ENCODE measurements around the gene MAGI1.

Gene MAGI1

GRCh38 chr3:65968996-65969395, 69.7 kb downstream of the MAGI1 start:
- DNase-seq: no peak

DNA sequence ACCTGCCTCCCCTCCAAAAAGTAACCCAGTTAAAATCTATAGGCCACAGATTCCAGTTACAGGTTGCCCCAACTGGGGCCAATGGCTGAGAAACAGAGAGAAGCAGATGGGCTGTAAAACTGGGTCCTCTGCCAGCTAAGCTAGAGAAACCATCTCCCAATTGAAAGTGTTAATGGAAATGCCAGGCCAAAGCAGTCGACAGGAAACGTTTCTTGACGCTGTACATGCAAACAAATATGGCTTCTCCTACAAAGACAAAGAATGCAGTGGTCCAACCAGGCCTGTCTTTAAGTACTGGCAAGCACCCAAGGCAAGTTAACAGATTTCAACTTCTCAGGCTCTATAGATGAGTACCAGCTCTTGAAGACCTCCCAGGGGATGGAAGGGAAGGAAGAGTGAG, 71.3 kb downstream of the MAGI1 start:
- no peak for DNase-seq

DNA sequence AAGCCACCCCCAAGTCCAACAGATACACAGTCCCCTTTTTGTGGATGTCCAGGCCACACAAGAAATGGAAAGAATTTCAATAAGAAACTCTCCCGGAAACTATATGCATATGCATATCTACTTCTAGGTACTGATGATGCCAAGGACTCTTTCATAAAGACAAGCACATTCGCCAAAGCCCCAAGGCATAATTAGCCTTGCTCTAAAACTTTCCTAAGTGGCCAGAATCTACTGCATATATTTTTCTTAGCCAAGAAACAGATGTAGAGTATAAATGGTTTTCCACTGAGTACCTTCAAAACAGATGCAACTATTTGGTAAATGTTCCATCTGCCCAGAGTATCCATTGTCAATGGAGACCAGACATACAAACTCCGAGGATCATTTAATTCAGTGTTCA, 73.9 kb downstream of the MAGI1 start:
- no peak for DNase-seq

DNA sequence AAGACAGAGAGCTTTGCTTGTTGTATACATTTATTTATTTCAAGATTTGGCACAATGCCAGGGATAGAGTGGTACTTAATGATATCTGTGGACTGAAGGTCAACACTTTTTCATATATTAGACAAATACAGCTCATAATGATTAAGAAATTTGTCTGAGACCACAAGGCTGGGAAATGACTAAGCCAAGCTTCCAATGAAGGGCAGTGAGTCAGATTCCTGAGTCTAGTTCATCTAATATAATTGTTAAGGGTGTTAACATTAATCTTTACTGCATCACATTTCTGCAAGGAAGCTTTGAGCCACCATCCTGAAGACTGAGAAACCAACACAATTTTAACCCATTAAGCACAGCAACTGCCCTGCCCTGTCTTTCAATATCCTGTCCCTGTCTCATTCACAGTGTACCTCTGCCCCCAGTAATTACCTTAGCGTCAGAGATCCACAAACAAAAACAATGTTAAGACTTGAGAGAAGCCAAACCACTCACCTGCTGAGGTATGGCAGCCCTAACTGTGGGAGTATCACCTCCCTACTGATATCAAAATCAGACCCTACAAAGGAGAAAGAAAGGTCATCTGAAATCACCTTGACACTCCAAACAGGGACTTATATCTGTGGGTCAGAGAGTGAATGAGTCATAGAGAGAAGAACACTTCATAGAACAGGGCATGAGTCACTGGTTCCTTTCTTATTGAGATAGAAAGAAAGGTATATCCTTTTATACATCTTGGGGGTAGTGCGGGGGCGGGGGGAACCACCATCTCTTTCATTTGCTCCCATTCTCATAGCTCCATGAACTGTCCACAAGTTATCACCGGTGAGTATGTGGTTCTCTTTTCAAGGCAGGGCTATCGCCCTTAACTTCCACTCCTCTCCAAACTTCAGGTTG, 74.7 kb downstream of the MAGI1 start:
- peak; percentile 20 to 62 for DNase-seq

DNA sequence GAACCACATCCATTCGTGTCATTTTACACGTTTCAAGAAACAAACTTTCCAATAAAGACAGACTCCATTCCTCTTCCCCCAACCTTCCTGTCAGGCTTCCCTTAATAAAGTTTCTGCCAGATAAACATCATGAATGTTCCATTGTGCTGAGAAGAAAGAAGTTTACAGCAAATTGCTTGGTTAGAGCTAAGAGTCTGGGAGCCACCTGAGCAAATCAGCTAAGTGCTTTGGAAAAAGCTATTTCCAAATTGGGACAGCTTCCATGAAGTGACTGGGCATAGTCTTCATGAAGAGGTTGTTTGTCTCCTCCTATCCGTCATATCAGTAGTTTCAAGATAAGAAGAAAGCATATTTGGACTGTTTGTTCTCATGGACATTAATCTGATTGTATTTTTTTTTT, 77.0 kb downstream of the MAGI1 start:
- DNase-seq: no peak

DNA sequence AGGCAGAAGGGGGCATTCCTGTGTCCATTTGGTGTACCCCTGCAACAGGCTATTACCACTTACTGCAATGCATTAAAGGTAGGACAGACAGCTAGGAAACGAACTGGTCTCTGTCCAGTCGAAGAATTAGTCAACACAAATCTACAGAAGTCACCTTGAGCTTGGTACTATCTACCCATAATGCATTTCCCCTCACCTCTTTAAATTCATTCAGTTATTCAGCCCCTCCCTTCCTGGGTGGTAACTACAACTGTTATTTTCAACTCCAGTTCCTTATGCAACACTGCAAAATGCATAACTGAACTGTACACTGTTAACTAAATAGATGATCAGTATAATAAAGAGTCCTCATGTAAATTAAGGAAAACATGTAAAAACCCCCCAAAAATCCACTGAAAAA, 77.6 kb downstream of the MAGI1 start:
- no peak for DNase-seq

- DNase-seq: no peak
These were observed 78.6 kb downstream of the MAGI1 start for GRCh38 chr3:65960087-65960486.

GRCh38 chr3:65958216-65958615, 80.5 kb downstream of the MAGI1 start:
- no peak for DNase-seq

- DNase-seq: no peak
These were observed 82.8 kb downstream of the MAGI1 start for GRCh38 chr3:65955792-65956477.

- no peak for DNase-seq
These were observed 84.6 kb downstream of the MAGI1 start for GRCh38 chr3:65953881-65954733.

GRCh38 chr3:65953301-65953812, 85.4 kb downstream of the MAGI1 start:
- DNase-seq: no peak

GRCh38 chr3:65952842-65953241, 85.9 kb downstream of the MAGI1 start:
- no peak for DNase-seq

DNA sequence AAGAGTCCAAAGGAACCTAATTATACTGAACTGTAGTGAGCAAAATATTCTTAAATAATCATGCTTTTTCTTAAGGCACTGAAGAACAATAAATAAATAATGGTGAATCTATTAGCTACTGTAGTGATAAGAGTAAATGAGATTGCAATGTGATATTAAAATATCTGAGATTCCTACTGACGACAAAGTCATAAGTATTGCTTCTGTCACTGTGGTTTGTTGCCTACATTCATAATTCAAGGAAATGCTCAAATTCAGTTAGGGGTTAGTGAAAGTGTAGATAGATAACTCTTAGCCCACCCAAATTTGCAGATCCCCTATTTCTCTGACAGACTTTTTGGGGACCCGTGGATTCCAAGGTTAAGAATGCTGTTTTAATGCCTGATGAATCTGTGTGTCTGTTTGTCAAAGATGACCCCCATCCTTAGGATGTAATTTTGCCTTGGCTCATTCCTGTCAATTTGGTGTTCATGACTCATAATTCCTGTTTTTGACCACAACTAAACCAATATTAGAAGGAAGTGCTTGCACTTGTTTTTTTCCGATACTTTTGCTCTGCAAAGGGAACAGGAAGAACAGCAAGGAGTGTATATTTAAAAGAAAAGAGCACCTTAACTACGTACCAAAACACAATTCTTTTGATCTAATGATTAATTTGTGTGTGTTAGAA, 86.7 kb downstream of the MAGI1 start:
- no peak for DNase-seq

- DNase-seq: no peak
These were observed 88.1 kb downstream of the MAGI1 start for GRCh38 chr3:65950340-65951326.

DNA sequence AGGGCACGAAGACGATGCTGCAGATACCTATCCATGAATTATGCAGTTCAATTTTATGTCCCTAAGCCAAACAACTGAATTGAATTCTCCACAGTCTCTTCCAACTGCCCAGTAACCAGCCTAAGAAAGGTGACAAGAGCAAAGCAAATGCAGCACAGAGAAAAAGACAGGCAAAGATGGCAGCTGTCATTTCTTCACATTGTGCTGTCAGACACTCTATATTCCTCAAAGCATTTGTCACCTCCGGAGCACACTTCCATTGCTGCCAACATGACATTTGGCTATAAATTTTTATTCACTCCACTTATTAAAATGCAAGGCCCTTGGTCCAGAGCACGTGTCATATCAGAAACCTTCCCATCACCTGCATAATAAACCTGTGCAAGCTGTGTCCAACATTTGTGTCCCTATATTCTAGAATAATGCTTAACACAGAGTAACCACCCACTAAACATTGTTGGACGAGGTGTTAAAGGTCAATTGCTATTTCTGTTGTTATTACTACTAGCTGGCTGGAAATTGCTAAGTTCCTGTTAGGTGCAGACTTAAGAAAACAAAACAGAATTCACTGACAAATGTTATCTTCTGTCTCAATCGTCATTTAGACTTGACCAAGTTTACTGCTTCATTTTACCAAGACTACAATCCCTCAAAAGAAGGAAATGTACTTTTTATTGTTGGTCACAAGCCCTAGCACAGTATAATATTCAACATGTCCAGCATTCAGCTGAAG, 89.7 kb downstream of the MAGI1 start:
- DNase-seq: no peak

DNA sequence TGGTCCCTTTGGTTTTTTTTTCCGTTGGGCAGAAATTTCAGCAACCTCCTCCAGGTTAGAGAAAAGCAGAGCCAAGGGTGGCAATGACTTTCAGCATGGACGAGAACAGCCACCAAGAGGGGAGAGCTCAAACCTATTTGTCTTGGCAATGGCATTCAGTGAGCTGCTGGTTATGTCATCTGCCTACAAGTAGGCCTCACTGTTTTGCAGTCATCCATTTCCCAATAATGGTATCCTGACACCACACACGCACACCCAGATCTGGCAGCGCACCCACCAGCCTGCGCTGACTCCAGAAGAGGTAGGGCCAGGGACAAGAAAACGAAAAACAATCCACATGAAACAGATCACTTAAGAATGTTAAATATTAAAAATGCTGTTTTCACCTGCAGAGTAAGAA, 92.3 kb downstream of the MAGI1 start:
- no peak for DNase-seq

GRCh38 chr3:65945953-65946352, 92.8 kb downstream of the MAGI1 start:
- DNase-seq: no peak

GRCh38 chr3:65945480-65945879, 93.2 kb downstream of the MAGI1 start:
- DNase-seq: no peak

DNA sequence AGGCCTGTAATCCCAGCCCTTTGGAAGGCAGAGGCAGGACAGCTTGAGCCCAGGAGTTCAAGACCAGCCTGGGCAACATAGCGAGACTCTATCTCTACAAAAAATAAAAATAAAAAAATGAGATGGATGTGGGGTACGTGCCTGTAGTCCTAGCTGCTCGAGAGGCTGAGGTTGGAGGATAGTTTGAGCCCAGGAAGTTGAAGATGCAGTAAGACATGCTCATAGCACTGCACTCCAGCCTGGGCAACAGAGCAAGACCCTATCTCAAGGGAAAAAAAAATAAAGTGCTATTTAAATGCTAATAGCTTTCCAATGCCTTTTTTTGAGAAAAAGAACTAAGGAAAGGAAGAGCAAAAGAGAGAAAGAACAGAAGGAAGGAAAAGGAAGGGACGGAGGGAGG, 94.5 kb downstream of the MAGI1 start:
- no peak for DNase-seq

DNA sequence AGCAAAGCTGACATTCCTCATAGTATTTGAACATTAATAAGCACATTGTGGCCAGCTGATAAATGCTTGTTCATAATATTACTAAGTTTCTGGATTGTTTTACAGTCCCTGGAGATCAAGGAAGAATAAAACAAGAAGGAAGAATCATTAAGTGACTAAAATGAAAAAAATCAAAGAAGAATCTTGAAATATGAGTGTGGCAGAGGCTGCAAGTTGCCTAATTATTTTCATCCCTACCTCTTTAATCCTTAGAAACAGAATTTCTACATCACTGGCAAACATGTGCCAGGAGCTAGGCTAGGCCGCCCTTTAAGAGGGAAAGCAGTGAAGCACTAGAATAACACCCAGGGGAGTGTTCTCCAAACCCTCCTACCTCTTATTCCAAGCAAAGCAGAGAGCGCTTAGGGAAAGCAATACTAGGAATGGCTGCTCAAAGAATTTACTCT, 98.9 kb downstream of the MAGI1 start:
- no peak for DNase-seq

GRCh38 chr3:65939184-65939583, 99.5 kb downstream of the MAGI1 start:
- no peak for DNase-seq

Measured in stimulated activated CD4-positive, alpha-beta T cell treated with anti-CD3 and anti-CD28 coated beads, Interleukin-2, amount 100 ng/mL, for 24 hours (primary cell).